H9 (cell line): ENCODE results near the gene NEK7. TPM values are rescaled to one million over a fixed set of nuclear protein-coding genes. Genes with fewer than 3 reads are reported as not detected.

Experiments used
- DNase-seq: peaks from one replicate; pipeline ENCODE4 v3.0.0-alpha.2; 2017
- H2AFZ ChIP-seq: one replicate; pipeline ENCODE4 v1.6.1; 2013; ENCODE audit warnings: mild to moderate bottlenecking, low read length, control low read depth, moderate library complexity
- H2AK5ac ChIP-seq: 2 replicates; pipeline ENCODE4 v1.6.1; 2013; ENCODE audit warnings: low read length, control low read depth, mixed read lengths; ENCODE audit not compliant: insufficient read length
- H2BK120ac ChIP-seq: one replicate; pipeline ENCODE4 v1.6.1; 2013; ENCODE audit warnings: low read depth, mild to moderate bottlenecking, low read length, control low read depth, inconsistent platforms; ENCODE audit not compliant: poor library complexity, severe bottlenecking
- H2BK12ac ChIP-seq: 2 replicates; pipeline ENCODE4 v1.6.1; 2013; ENCODE audit warnings: low read length, control low read depth, mixed read lengths, low read depth; ENCODE audit not compliant: insufficient read length
- H2BK15ac ChIP-seq: 2 replicates; pipeline ENCODE4 v1.6.1; 2013; ENCODE audit warnings: low read depth, low read length, control low read depth
- H2BK20ac ChIP-seq: one replicate; pipeline ENCODE4 v1.6.1; 2013; ENCODE audit warnings: low read depth, mild to moderate bottlenecking, low read length, control low read depth, inconsistent platforms; ENCODE audit not compliant: poor library complexity, severe bottlenecking
- H2BK5ac ChIP-seq: 2 replicates; pipeline ENCODE4 v1.6.1; 2013; ENCODE audit warnings: low read length, control low read depth, mixed read lengths; ENCODE audit not compliant: insufficient read length
- H3K14ac ChIP-seq: 2 replicates; pipeline ENCODE4 v1.6.1; 2013; ENCODE audit warnings: low read length, control low read depth; ENCODE audit not compliant: insufficient read depth
- H3K18ac ChIP-seq: 2 replicates; pipeline ENCODE4 v1.6.1; 2013; ENCODE audit warnings: low read depth, mild to moderate bottlenecking, mixed read lengths, low read length, control low read depth; ENCODE audit not compliant: insufficient read length
- H3K23ac ChIP-seq: 2 replicates; pipeline ENCODE4 v1.6.1; 2013; ENCODE audit warnings: low read length, control low read depth, mixed read lengths, low read depth; ENCODE audit not compliant: insufficient read length
- H3K23me2 ChIP-seq: 2 replicates; pipeline ENCODE4 v1.6.1; 2013; ENCODE audit warnings: low read depth, mild to moderate bottlenecking, mixed read lengths, low read length, control low read depth; ENCODE audit not compliant: insufficient read length, poor library complexity, severe bottlenecking
- H3K27ac ChIP-seq: 2 replicates; pipeline ENCODE4 v1.5.1; 2013; ENCODE audit warnings: low read length, control low read depth, mixed read lengths, low read depth; ENCODE audit not compliant: insufficient read length
- H3K27me3 ChIP-seq: 2 replicates; pipeline ENCODE4 v1.6.1; 2013; ENCODE audit warnings: low read length, control low read depth, inconsistent platforms; ENCODE audit not compliant: insufficient read depth
- H3K4ac ChIP-seq: 2 replicates; pipeline ENCODE4 v1.6.1; 2013; ENCODE audit warnings: low read depth, mild to moderate bottlenecking, control low read depth, inconsistent platforms, low read length, moderate library complexity
- H3K4me1 ChIP-seq: 2 replicates; pipeline ENCODE4 v1.6.1; 2013; ENCODE audit warnings: low read length, control low read depth, inconsistent platforms; ENCODE audit not compliant: insufficient read depth
- H3K4me2 ChIP-seq: 2 replicates; pipeline ENCODE4 v1.6.1; 2013; ENCODE audit warnings: low read length, control low read depth, mixed read lengths; ENCODE audit not compliant: insufficient read length, insufficient read depth
- H3K56ac ChIP-seq: 2 replicates; pipeline ENCODE4 v1.6.1; 2013; ENCODE audit warnings: low read depth, mild to moderate bottlenecking, mixed read lengths, low read length, control low read depth; ENCODE audit not compliant: insufficient read length
- H3K79me1 ChIP-seq: 2 replicates; pipeline ENCODE4 v1.6.1; 2013; ENCODE audit warnings: low read depth, mild to moderate bottlenecking, moderate library complexity, low read length, control low read depth, inconsistent platforms; ENCODE audit not compliant: insufficient read depth, poor library complexity, severe bottlenecking
- H3K79me2 ChIP-seq: 2 replicates; pipeline ENCODE4 v1.6.1; 2013; ENCODE audit warnings: low read length, control low read depth, inconsistent platforms; ENCODE audit not compliant: insufficient read depth
- H3K9ac ChIP-seq: 2 replicates; pipeline ENCODE4 v1.6.1; 2013; ENCODE audit warnings: low read length, control low read depth, mixed read lengths; ENCODE audit not compliant: insufficient read length; ENCODE audit errors: extremely low read depth
- H3K9me3 ChIP-seq: one replicate; pipeline ENCODE4 v1.6.1; 2013; ENCODE audit warnings: low read depth, low read length, inconsistent platforms; ENCODE audit not compliant: control insufficient read depth
- H3T11ph ChIP-seq: one replicate; pipeline ENCODE4 v1.6.1; 2013; ENCODE audit warnings: mild to moderate bottlenecking, low read length, control low read depth, inconsistent platforms
- H4K20me1 ChIP-seq: one replicate; pipeline ENCODE4 v1.6.1; 2013; ENCODE audit not compliant: control insufficient read depth, insufficient read length, insufficient read depth
- H4K5ac ChIP-seq: 2 replicates; pipeline ENCODE4 v1.6.1; 2013; ENCODE audit warnings: low read depth, mild to moderate bottlenecking, mixed read lengths, low read length, control low read depth; ENCODE audit not compliant: insufficient read length
- H4K8ac ChIP-seq: replicated peaks from 2 replicates; pipeline ENCODE4 v1.6.1; 2013; ENCODE audit warnings: low read length, control low read depth, mixed read lengths, low read depth; ENCODE audit not compliant: insufficient read length
- H4K91ac ChIP-seq: 2 replicates; pipeline ENCODE4 v1.6.1; 2013; ENCODE audit warnings: low read depth, mild to moderate bottlenecking, moderate library complexity, mixed read lengths, low read length, control low read depth; ENCODE audit not compliant: insufficient read length
- H3K27ac Mint-ChIP-seq, 3 experiments: 2 replicates in 2 of 3; 3 replicates in 1 of 3; pipeline ENCODE4 v1.8.0; 2020 to 2021; ENCODE audit warnings: mixed read lengths in 3 of 3, mild to moderate bottlenecking in 1 of 3, moderate library complexity in 1 of 3
- H3K27me3 Mint-ChIP-seq: 2 replicates; pipeline ENCODE4 v1.8.0; 2021; ENCODE audit warnings: low read depth, mild to moderate bottlenecking, moderate library complexity, mixed read lengths
- H3K36me3 Mint-ChIP-seq, 3 experiments: 2 replicates in 2 of 3; 3 replicates in 1 of 3; pipeline ENCODE4 v1.8.0; 2020 to 2021; ENCODE audit warnings: low read depth in 3 of 3, mixed read lengths in 3 of 3; ENCODE audit not compliant: insufficient read depth in 1 of 3
- H3K4me1 Mint-ChIP-seq, 2 experiments: 2 replicates each; pipeline ENCODE4 v1.8.0; 2020; ENCODE audit warnings: mixed read lengths in 2 of 2
- H3K4me3 Mint-ChIP-seq, 2 experiments: 2 replicates in 1 of 2; 3 replicates in 1 of 2; pipeline ENCODE4 v1.8.0; 2020 to 2021; ENCODE audit warnings: mild to moderate bottlenecking in 2 of 2, mixed read lengths in 2 of 2, moderate library complexity in 1 of 2
- H3K9me3 Mint-ChIP-seq, 2 experiments: 2 replicates in 1 of 2; 3 replicates in 1 of 2; pipeline ENCODE4 v1.8.0; 2020; ENCODE audit warnings: mild to moderate bottlenecking in 2 of 2, mixed read lengths in 2 of 2, moderate library complexity in 1 of 2
- CTCF ChIP-seq: fragments of 200-600 bp; sonication (generic); conservative IDR thresholded peaks from 3 replicates; pipeline ENCODE4 v1.8.0; 2021; ENCODE audit warnings: antibody characterized with exemption, mild to moderate bottlenecking
- total RNA-seq: library from RNA; stranded (reverse); gene quantifications from 2 replicates; pipeline ENCODE4 v1.2.1, GENCODE V29; 2021

NEK7 gene
- total RNA-seq, 1 experiment from 2014 or later, result 9.6 TPM

GRCh38 chr1:198261886-198262285, 105.1 kb downstream of the NEK7 start:
- TF ChIP-seq CTCF, result no peak
- H3K27ac Mint-ChIP-seq, result no peak overlapping the region
- H3K4me2 ChIP-seq, result no peak overlapping the region
- H2BK12ac ChIP-seq, result no peak overlapping the region
- H3K14ac ChIP-seq, result no peak overlapping the region
- H2BK20ac ChIP-seq, result no peak overlapping the region
- H3K18ac ChIP-seq, result no peak overlapping the region
- no peak overlapping the region for H3K27ac ChIP-seq
- H3K9ac ChIP-seq, result no peak overlapping the region
- no peak overlapping the region for H4K8ac ChIP-seq
- H3K79me1 ChIP-seq, result no peaks in the 10 kb centered on the region
- no peak overlapping the region for H3K56ac ChIP-seq
- no peak overlapping the region for H2BK15ac ChIP-seq
- no peak overlapping the region for H4K91ac ChIP-seq
- no peaks in the 10 kb centered on the region for H4K20me1 ChIP-seq
- no peaks in the 10 kb centered on the region for H3K9me3 Mint-ChIP-seq
- H3K4me1 Mint-ChIP-seq, result no peaks in the 10 kb centered on the region; a peak in 1 of 4 replicates
- H2BK120ac ChIP-seq, result no peak overlapping the region
- no peak overlapping the region for H2BK5ac ChIP-seq
- H3T11ph ChIP-seq, result no peak overlapping the region
- no peak overlapping the region for H3K4me3 Mint-ChIP-seq
- H3K23ac ChIP-seq, result no peak overlapping the region
- no peaks in the 10 kb centered on the region for H3K23me2 ChIP-seq
- no peaks in the 10 kb centered on the region for H3K9me3 ChIP-seq
- no peak overlapping the region for H2AK5ac ChIP-seq
- H3K4ac ChIP-seq, result no peak overlapping the region
- no peak for DNase-seq
- no peaks in the 10 kb centered on the region for H3K27me3 ChIP-seq
- H3K79me2 ChIP-seq, result no peaks in the 10 kb centered on the region
- H3K4me1 ChIP-seq, result no peaks in the 10 kb centered on the region; the same call in 1 of the 2 replicates
- no peak overlapping the region for H4K5ac ChIP-seq
- no peak overlapping the region for H2AFZ ChIP-seq
- no peaks in the 10 kb centered on the region for H3K36me3 Mint-ChIP-seq
- no peaks in the 10 kb centered on the region for H3K27me3 Mint-ChIP-seq
